ENCODE results near the gene KLF16.

The KLF16 gene

DNA sequence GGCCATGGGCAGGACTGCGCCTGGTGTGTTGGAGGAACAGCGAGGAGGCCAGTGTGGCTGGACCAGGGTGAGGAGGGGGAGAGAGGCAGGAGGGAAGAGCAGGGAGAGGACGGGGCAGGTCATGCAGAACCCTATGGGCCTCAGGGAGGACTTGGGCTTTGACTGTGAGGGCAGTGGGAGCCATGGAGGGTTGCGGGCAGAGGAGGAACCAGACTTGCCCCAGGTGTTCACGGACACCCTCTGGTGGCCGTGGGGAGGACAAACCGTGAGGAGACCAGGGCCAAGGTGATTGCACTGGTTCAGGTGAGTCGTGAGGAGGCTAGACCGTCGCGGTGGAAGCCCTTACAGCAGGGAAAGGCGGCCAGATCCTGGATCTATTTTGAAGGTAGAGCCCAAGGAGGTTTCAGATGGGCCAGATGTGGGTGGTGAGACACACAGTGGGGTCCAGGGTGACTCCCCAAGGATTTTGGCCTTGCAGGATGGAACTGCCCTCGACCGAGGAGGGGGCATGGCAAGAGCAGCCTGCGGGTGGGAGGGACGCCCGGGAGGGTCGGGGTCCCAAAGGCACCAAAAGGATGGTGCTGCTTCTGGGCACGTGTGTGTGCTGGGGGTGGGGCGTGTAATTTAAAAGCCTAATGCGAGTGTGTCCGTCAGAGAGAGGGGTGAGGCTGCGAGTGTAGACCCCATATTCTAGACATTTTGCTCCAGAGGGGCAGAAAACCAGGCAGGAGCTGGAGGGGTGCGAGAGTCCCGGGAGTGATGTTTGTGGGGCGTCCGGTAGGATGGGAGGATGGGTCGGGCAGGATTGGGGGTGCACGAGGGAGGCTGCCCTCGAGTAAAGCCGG lies 12.3 kb downstream of the KLF16 start:
- DNase-seq (ENCODE audit: low read depth), result no peak
- no peak overlapping the region for H3K4me3 ChIP-seq (ENCODE audit: low read depth, low read length)
- TF ChIP-seq, protein P1, sequence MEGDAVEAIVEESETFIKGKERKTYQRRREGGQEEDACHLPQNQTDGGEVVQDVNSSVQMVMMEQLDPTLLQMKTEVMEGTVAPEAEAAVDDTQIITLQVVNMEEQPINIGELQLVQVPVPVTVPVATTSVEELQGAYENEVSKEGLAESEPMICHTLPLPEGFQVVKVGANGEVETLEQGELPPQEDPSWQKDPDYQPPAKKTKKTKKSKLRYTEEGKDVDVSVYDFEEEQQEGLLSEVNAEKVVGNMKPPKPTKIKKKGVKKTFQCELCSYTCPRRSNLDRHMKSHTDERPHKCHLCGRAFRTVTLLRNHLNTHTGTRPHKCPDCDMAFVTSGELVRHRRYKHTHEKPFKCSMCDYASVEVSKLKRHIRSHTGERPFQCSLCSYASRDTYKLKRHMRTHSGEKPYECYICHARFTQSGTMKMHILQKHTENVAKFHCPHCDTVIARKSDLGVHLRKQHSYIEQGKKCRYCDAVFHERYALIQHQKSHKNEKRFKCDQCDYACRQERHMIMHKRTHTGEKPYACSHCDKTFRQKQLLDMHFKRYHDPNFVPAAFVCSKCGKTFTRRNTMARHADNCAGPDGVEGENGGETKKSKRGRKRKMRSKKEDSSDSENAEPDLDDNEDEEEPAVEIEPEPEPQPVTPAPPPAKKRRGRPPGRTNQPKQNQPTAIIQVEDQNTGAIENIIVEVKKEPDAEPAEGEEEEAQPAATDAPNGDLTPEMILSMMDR (IDR thresholded peaks at IDR 0.05; ENCODE audit: insufficient read depth, low read depth, low read length, missing control alignments), result peak; percentile 4

DNA sequence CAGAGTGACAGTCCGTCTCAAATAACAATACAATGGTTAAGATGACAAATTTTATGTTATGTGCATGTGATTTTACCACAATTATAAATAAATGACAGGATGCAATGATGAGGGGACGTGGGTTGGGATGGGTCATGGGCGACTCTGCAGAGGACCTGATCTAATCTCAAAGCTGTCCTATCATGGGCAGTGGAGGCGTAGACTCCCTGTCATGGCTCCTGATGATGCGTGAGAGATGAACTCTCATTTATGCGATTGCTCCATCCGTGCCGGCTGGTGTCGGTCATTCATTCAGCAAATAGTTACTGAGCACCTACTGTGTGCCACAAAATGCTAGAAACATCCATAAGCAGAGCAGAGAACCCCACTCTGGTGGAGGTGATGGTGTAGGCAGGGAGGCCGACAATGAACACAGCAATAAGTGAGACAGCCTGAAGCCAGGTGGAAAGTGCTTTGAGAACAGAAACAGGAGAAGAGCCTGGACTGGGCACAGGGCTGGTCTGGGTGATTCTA lies 13.4 kb downstream of the KLF16 start:
- DNase-seq (ENCODE audit: low read depth), result no peak
- TF ChIP-seq, protein P1 (IDR thresholded peaks at IDR 0.05; ENCODE audit: insufficient read depth, low read depth, low read length, missing control alignments), result no peak
- no peak overlapping the region for H3K4me3 ChIP-seq (ENCODE audit: low read depth, low read length)

DNA sequence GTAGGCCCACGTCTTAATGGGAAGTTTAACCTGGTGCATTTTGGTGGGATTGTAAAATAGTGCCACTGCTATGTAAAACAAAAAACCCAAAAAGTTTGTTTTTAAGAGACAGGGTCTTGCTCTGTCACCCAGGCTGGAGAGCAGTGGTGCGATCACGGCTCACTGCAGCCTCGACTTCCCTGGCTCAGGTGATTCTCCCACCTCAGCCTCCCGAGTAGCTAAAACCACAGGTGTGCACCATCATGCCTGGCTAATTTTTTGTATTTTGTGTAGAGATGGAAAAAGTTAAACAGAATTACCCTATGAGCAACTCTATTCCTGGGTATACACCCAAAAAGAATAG lies 14.3 kb downstream of the KLF16 start:
- peak overlapping the region; percentile 43; the same call in 1 of the 2 replicates for H3K4me3 ChIP-seq (ENCODE audit: low read depth, low read length)
- DNase-seq (ENCODE audit: low read depth), result no peak
- TF ChIP-seq, protein P1 (IDR thresholded peaks at IDR 0.05; ENCODE audit: insufficient read depth, low read depth, low read length, missing control alignments), result no peak

DNA sequence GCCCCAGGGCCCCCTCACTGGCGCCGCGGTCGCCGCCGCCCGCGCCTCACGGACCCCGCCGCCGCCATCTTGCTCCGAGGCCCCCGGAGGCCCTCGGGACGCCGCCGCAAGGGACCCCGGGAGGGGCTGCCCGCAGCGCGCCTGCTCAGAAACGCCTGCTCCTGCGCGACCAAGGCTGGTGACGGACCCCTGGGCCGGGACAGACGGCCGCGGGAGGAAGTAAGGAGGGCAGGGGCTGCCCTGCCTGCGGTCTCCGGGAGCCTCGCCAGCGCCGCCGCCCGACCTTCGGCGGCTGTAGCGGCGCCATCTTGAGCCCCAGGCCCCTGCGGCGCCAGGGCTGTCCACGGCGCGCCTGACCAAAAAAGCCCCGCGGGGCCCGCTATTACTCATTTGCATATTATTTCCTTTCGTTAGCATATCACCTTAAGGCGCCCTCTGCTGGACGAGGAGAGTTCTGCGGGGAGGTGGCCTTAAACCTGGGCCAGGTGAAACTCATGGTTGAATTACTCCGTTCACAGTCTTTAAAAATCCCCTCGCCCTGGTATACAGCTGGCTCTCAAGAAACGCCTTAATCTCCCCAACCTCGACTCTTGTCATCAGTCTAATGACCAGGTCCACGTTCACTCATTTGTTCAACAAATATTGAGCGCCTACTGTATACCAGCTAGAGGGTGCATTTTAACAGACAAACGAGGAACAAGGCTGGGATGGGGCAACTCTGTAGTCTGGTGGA lies 14.8 kb downstream of the KLF16 start, which contains the start of gene REXO1:
Gene REXO1, minus strand, starts transcription at position 85 of the 733 bp plus-strand sequence. CDS start 125 bp downstream, outside the sequence.
- DNase-seq (ENCODE audit: low read depth), result peak; percentile 97
- TF ChIP-seq, protein P1 (IDR thresholded peaks at IDR 0.05; ENCODE audit: insufficient read depth, low read depth, low read length, missing control alignments), result peak; percentile 85
- peak within 1 kb of the TSS; percentile 93 for H3K4me3 ChIP-seq (ENCODE audit: low read depth, low read length)

DNA sequence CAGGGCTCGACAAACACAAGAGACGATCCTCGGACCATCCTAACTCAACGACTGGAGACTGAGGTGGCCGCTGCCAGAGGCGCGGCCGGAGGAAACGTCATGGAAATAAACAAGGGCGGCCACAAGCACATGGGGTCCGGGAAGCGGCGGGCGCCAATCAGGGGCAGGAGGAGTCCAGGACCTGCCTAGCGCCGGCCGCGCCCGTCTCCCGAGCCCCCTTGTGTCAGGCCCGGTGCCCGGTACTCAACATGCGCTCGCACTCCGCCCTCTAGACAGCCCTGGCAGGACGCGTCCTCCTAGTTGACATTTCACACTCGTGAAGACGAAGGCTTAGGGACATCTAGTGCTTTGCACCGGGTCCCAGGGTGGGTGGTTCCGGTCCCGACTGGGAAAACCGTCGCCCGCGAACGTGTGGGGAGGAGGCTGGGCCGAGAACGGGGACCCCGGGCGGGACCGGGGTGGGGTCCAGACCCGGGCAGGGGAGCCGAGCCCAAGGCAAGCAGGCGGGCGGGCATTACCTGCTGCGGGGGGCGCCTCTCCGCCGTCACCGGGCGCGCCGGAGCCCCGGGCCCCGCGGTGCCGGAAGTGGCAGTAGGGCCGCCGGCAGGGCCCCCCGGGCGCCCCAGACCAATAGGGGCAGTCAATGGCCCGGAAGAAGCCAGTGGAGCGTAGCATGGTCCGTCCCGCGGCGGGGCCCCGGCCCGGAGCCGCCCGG lies 15.5 kb downstream of the KLF16 start:
- TF ChIP-seq, protein P1 (IDR thresholded peaks at IDR 0.05; ENCODE audit: insufficient read depth, low read depth, low read length, missing control alignments), result no peak
- peak; percentile 52 for DNase-seq (ENCODE audit: low read depth)
- peak overlapping the region; percentile 93 for H3K4me3 ChIP-seq (ENCODE audit: low read depth, low read length)

DNA sequence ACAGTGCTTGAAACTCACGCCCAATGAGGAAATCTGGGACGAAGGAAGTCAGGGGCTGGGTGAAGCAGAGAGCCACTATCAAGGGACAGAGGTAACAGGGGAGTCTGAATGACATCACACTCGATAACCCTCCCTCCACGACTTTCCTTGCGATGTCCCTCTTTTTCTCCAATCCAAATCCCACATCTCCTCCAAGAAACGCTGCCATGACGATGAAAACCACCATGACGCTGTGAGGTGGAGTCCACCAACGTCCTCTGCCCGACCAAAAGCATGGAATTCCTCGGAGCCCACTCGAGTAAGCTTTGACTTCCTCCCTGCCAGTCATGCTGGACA lies 16.1 kb downstream of the KLF16 start:
- no peak for DNase-seq (ENCODE audit: low read depth)
- H3K4me3 ChIP-seq (ENCODE audit: low read depth, low read length), result peak overlapping the region; percentile 93
- TF ChIP-seq, protein P1 (IDR thresholded peaks at IDR 0.05; ENCODE audit: insufficient read depth, low read depth, low read length, missing control alignments), result no peak

Measured in GM12865 (cell line).